Spleen (tissue), 11 donors: ENCODE data around the gene VASN. TPM values are rescaled to one million over a fixed set of nuclear protein-coding genes. Genes with fewer than 3 reads are reported as not detected.
A peak's percentile ranks its signal among the peaks of the same experiment; 100 is the strongest.

ENCODE experiments used
- DNase-seq: peaks from one replicate; pipeline ENCODE4 v3.0.0-alpha.2; 2020
- H3K27ac ChIP-seq, 8 donors: fragments of 200-600 bp; sonication (generic) in 7 of 8; 1 replicate in 4 of 8; 2 replicates in 4 of 8; pipeline versions ENCODE4 v1.5.0 to v1.8.0; 2016 to 2021; ENCODE audit warnings: inconsistent platforms in 4 of 8, mild to moderate bottlenecking in 4 of 8, moderate library complexity in 1 of 8
- H3K27me3 ChIP-seq, 7 donors: fragments of 200-600 bp; sonication (generic) in 6 of 7; replicated peaks in 1 of 7; 1 replicate in 4 of 7; 2 replicates in 3 of 7; pipeline versions ENCODE4 v1.5.0 to v1.8.0; 2016 to 2021; ENCODE audit warnings: inconsistent platforms in 3 of 7, mild to moderate bottlenecking in 1 of 7
- H3K36me3 ChIP-seq, 6 donors: fragments of 200-600 bp; sonication (generic) in 5 of 6; 1 replicate in 4 of 6; 2 replicates in 2 of 6; pipeline versions ENCODE4 v1.5.0 to v1.8.0; 2016 to 2021; ENCODE audit warnings: inconsistent platforms in 2 of 6
- H3K4me1 ChIP-seq, 6 donors: fragments of 200-600 bp; sonication (generic) in 5 of 6; 1 replicate in 3 of 6; 2 replicates in 3 of 6; pipeline versions ENCODE4 v1.5.0 to v1.8.0; 2016 to 2021; ENCODE audit warnings: inconsistent platforms in 3 of 6
- H3K4me3 ChIP-seq, 8 donors: fragments of 200-600 bp; sonication (generic) in 7 of 8; 1 replicate in 4 of 8; 2 replicates in 4 of 8; pipeline versions ENCODE4 v1.5.0 to v1.8.0; 2016 to 2021; ENCODE audit warnings: inconsistent platforms in 4 of 8, mild to moderate bottlenecking in 4 of 8, moderate library complexity in 2 of 8
- H3K9me3 ChIP-seq, 8 donors: fragments of 200-600 bp; sonication (generic) in 7 of 8; 1 replicate in 4 of 8; 2 replicates in 4 of 8; pipeline versions ENCODE4 v1.5.0 to v1.8.0; 2016 to 2021; ENCODE audit warnings: inconsistent platforms in 4 of 8
- POLR2A ChIP-seq, 3 donors: fragments of 450-650 bp; IDR thresholded peaks; one replicate each; pipeline ENCODE4 v1.5.1; 2017; ENCODE audit warnings: antibody characterized with exemption in 3 of 3, mild to moderate bottlenecking in 1 of 3
- POLR2AphosphoS5 ChIP-seq, 3 donors: sonication (generic); formaldehyde crosslinking; IDR thresholded peaks; one replicate each; pipeline ENCODE4 v1.5.1; 2017; ENCODE audit warnings: antibody characterized with exemption in 3 of 3
- WGBS, 5 donors: extraction: QIAGEN DNeasy Blood & Tissue Kit in 3 of 5; methylation state at CpG; one replicate each; pipeline versions ENCODE4 v1.1.5 to v1.1.7; 2013 to 2018; 5-methylcytosine and 5-hydroxymethylcytosine counted together
- intact Hi-C: fragments of 100-400 bp; cut with DNase I; formaldehyde crosslinking; loops from one replicate; pipeline ENCODE4 v1.15.0; 2023; ENCODE audit warnings: low total_unique reads
- polyA plus RNA-seq, 3 donors: library from polyadenylated mRNA; stranded (reverse); fragments of 200-250 nt; gene quantifications; one replicate each; pipeline ENCODE4 v1.2.1, GENCODE V29; 2013
- total RNA-seq, 7 donors: library from RNA; depleted of rRNA in 3 of 7; stranded (reverse); fragments of >200 nt in 3 of 7; fragmentation: NEBNext Ultra II Directional in 4 of 7; extraction: Animal tissue kit (Norgen Biotek cat#: 25700) in 4 of 7; gene quantifications; one replicate each; pipeline versions ENCODE4 v1.1.0 to v1.2.1, GENCODE V29; 2016 to 2021
- TF ChIP-seq, protein P1 (sequence below), 11 experiments: fragments of 200-600 bp in 7 of 11; fragments of 450-650 bp in 4 of 11; sonication (generic) in 4 of 11; IDR thresholded peaks in 8 of 11; conservative IDR thresholded peaks in 3 of 11; 1 replicate in 7 of 11; 2 replicates in 4 of 11; pipeline versions ENCODE4 v1.4.0 to v1.8.0; 2016 to 2021; ENCODE audit warnings: antibody characterized with exemption in 11 of 11, inconsistent platforms in 4 of 11, mild to moderate bottlenecking in 1 of 11
- donor health status: healthy with polysubstance abuse.
- donor health status: DM: no; HTN: no; CAD: no; lungs with moderate emphysema.
- donor health status: DM: no; HTN: no; CAD: no.
- donor health status: Bipolar disorder and iron deficiency.
- donor health status: healthy.
- donor health status: DM: no; HTN: no; CAD: no.
- donor health status: DM: yes; HTN: yes; CAD: no.

VASN gene
- total and polyA plus RNA-seq, 10 donors: 2.0 to 24.9 (median 11.2) TPM

DNA sequence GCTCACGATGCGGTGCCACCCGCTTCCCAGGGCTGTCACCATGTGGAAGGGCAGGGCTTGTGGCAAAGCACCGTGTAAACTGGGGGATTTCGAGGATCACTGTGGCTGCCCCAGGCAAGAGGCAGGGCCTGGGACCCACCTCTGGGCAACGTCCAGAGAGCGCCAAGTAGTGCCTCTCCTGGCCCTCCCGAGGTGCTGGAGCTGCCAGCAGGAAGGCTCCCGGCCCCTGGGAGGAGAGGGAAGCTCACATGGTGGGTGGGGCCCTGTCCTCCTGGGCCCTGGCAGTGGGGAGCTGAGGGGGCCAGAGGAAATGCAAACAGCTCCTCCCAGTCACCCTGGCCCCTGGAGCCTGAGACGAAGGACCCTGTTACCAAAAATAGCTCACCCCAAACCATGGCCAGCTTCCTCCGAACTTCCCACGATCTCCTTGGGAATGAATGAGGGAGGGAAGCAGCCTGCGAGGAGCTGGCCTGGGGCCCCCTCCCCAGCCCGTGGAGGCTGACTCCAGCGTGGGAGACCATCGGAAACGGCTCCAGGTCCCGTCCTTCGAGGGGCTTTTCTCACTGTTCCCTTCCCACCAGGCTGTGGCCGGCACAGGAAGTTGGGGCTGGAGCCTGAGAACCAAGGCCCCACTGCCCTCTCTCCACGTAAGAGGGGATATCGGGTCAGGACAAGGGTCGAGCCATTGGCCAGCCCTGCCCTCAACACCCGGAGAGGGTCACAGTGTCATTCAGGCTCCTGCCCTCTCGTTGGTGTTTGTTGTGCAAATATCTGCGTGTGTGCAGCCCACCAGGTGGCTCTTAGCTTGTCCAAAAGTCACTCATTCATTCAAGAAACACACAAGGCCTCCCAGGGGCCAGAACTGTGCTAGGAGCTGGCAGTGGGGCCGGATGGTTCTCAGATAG, 17.7 kb downstream of the VASN start:
- no peak for DNase-seq
- Histone ChIP-seq H3K4me1 (peaks cover 0 to 96% (median 38%) of the 10 kb centered on the region in 6 donors), H3K36me3 (peaks cover 4 to 100% (median 87%) of the 10 kb centered on the region in 6 donors), H3K27me3 (no peaks in the 10 kb centered on the region), H3K9me3 (no peaks in the 10 kb centered on the region), H3K4me3 (no peak overlapping the region), H3K27ac (peak overlapping the region in 7 of 8 donors; percentile 54 to 76 (median 69))
- 59 to 83% (median 69%) methylated on average over 14 to 27 of the region's 27 CpGs for whole genome bisulfite sequencing, 5 donors
- peak; percentile 31 to 67 (median 36) for TF ChIP-seq POLR2AphosphoS5 (IDR thresholded peaks at IDR 0.05)
- TF ChIP-seq POLR2A (IDR thresholded peaks at IDR 0.05): no peak
- TF ChIP-seq, protein P1, sequence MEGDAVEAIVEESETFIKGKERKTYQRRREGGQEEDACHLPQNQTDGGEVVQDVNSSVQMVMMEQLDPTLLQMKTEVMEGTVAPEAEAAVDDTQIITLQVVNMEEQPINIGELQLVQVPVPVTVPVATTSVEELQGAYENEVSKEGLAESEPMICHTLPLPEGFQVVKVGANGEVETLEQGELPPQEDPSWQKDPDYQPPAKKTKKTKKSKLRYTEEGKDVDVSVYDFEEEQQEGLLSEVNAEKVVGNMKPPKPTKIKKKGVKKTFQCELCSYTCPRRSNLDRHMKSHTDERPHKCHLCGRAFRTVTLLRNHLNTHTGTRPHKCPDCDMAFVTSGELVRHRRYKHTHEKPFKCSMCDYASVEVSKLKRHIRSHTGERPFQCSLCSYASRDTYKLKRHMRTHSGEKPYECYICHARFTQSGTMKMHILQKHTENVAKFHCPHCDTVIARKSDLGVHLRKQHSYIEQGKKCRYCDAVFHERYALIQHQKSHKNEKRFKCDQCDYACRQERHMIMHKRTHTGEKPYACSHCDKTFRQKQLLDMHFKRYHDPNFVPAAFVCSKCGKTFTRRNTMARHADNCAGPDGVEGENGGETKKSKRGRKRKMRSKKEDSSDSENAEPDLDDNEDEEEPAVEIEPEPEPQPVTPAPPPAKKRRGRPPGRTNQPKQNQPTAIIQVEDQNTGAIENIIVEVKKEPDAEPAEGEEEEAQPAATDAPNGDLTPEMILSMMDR (IDR thresholded peaks at IDR 0.05 in 8 of 11, conservative IDR thresholded peaks at IDR 0.05 in 3 of 11): no peak
- intact Hi-C loops: no loop called here

DNA sequence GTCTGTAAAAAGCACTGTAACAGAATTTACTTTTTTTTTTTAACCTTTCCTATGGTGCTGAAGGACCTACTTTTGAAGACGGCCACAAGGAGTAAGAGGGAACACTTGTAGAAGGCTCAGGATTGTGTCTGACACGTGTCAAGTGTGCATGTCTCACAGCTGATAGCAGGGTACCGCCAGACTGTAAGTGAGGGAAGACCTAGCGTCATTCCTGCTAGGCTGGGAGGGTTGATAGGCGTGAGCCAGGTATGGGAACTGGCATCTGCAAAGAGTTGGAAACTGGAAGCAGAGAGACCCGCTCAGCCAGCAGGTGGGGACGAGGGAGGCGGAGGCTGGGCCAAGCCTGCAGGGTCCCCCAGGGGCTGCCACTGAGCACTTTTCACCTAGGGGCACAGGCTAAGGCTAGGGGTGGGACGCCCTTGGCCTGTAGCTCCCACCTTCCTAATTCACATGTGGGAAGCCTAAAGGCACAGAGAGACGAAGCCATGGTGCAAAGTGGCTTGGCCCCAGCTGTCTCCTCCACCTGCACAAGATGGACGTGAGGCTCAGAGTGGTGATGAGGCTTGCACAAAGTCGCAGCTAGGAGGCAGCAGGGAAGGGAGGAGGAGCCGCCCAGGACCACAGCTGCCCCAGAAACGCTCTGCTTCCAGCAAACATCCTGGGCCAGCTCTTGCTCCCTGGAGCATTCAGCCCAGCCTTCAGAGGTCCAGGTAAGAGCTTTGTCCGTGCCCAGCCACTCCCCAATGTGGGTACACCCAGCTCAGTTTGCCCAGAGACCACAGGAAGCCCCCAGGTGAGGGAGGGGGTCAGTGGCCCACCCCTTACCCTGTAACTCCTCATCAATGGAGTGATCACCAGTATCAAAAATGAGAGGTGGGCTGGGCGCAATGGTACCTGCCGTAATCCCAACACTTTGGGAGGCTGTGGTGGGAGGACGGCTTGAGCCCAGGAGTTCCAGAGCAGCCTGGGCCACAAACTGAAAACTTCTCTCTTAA, 18.9 kb downstream of the VASN start:
- peaks cover 4 to 100% (median 88%) of the 10 kb centered on the region in 6 donors for H3K36me3 ChIP-seq
- no peak overlapping the region for H3K4me3 ChIP-seq
- intact Hi-C loops: no loop called here
- peak overlapping the region in 4 of 8 donors; percentile 69 to 76 (median 74) for H3K27ac ChIP-seq
- H3K9me3 ChIP-seq: no peaks in the 10 kb centered on the region
- WGBS, 5 donors: 87 to 91% (median 89%) methylated on average over 15 to 18 of the region's 18 CpGs
- TF ChIP-seq POLR2AphosphoS5 (IDR thresholded peaks at IDR 0.05) (peak in 1 of 3 donors; percentile 43), POLR2A (IDR thresholded peaks at IDR 0.05) (no peak)
- TF ChIP-seq, protein P1 (IDR thresholded peaks at IDR 0.05 in 8 of 11, conservative IDR thresholded peaks at IDR 0.05 in 3 of 11): no peak
- H3K4me1 ChIP-seq: peaks cover 0 to 95% (median 37%) of the 10 kb centered on the region in 6 donors
- no peaks in the 10 kb centered on the region for H3K27me3 ChIP-seq
- DNase-seq: no peak

DNA sequence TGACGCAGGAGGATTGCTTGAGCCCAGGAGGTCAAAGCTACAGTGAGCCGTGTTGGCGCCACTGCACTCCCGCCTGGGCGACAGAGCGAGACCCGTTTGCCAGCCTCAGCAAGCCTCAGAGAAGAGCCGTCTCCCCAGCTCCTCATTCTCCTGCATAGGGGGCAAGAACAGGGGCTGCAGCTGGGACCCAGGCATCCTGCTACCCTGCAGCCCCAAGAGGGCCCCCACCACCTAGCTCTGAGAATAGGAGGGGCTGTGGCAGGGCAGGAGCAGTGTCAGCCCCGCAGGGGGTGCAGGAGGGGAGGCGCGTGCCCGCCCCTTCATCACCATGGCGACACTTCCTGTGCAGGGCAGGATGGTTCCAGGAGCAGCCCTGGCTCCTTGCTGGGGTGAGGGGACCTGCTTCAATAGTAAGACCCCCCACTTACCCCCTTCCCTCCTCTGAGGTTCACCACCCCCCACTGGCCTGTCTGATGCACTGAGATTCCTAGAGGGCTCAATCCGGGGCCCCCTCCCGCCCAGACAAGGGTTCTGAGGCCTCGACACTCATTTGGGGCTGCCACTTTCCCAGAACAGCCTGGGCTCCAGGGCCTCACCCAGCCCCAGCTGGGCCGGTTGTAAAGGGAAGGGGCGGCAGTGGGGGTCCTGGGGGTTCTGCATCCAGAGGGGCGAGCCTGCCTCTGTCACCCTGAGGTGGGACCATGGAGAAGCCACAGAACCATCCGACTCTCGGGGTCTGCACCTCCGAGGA, 20.2 kb downstream of the VASN start:
- Histone ChIP-seq H3K9me3 (no peaks in the 10 kb centered on the region), H3K27ac (peak overlapping the region in 4 of 8 donors; percentile 4 to 60 (median 25)), H3K36me3 (peaks cover 4 to 100% (median 78%) of the 10 kb centered on the region in 6 donors), H3K27me3 (no peaks in the 10 kb centered on the region), H3K4me3 (no peak overlapping the region), H3K4me1 (peaks cover 0 to 83% (median 32%) of the 10 kb centered on the region in 6 donors)
- TF ChIP-seq POLR2AphosphoS5 (IDR thresholded peaks at IDR 0.05) (peak in 1 of 3 donors; percentile 53), POLR2A (IDR thresholded peaks at IDR 0.05) (no peak)
- TF ChIP-seq, protein P1 (IDR thresholded peaks at IDR 0.05 in 8 of 11, conservative IDR thresholded peaks at IDR 0.05 in 3 of 11): no peak
- WGBS, 5 donors: 79 to 93% (median 86%) methylated on average over 14 to 22 of the region's 22 CpGs
- intact Hi-C loops: no loop called here
- DNase-seq: peak; percentile 74
